Central memory CD4-positive, alpha-beta T cell (primary cell): ENCODE data around the gene PANK1.
"Not testable (repeated sequence)": the region's sequence is repeated elsewhere in the genome, so short reads cannot be mapped to it uniquely, and the experiment has no call there.

ENCODE experiments used
- DNase-seq: peaks from one replicate; pipeline ENCODE4 v3.0.0; 2022

Gene PANK1

DNA sequence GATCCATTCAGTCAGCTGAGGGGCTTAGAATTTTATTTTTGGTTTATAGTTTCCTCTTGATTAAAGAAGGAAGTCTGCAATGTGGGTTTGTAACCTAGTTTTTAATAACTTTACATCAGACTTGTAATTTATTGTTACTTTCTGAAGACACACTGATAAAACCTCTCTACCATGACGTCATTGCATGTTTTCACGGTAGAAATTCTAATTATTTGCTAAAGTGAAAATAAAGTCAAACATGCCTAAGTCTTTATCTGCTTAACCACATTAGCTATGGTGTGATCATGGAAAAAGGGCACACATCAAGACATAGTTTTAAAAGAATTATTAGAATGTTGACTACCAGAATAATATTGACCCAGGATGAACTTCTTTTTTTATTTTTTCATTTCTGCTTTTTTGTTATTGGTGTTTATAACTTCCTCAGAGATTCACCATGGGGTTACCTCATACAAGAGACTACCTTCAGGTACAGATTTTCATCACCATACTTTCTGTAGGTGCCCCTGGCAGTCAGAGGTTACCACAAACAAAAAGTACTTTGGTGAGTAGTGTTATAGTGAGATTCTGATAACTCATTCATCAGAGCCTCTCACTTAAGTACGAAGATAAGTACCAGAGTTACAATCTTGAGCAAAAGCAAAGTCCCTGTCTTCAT is 7.0 kb upstream of the PANK1 start:
- DNase-seq = no peak

DNA sequence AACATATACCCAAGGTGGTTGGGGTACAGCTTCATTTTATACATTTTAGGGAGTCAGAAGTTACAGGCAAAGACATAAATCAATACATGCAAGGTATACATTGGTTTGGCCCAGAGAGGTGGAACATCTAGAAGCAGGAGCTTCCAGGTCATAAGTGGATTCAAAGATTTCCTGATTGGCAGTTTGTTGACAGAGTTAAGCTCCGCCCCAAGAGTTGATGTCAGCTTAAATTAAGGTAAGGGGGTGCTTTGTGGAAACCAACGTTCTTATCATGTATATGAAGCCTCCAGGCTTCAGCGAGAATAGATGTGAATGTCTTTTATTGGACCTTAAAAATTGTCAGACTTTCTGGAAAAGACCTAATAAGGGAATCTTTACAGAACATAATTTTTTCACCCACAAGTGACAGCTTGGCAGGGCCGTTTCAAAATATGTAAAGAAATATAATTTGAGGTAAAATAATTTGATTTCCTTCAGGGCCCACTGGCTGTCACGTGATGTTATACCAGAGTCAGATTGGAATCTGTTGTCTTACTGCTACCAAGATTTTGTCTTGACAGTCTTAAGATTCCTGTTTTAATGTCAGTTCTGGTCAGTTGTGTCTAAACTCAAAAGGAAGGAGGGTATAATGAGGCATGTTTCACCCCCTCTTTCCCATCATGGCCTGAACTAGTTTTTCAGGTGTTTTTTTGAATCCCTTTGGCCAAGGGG is 6.3 kb upstream of the PANK1 start:
- no peak for DNase-seq

DNA sequence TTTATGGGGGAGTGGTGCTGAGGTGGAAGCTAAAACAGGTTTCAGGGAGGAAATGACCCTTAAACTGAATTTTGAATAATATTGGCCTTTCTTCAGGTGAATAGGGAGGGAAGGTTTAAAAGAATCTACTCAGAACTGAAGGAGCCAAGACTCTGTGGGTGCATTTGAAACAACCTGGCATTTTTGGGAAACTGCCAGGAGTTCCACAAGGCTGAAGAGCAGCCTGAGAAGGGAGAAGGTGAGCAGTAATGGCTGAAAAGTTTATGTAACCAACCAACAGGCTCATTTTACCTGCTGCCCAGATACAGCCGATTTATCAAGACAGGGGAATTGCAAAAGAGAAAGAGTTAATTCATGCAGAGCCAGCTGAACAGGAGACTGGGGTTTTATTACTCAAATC is 4.0 kb upstream of the PANK1 start:
- no peak for DNase-seq

DNA sequence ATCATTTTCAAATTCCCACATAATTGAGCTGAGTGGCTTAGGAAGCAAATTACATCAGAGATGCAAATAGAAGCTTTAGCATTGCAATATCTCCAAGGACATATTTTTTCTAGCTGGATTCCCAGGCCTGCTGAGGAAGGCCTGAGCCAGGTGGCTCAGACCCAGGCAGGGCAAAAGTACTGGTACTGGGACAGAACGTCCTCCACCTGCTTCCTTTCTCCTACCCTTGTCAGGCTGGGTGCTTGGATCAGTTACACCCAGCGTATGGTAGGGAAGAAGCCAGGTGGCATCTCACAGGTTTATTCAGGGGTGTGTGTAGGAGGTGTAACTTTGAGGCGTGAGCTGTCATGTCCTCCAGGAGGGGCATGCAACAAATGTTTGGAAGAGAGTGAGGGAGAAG is 3.0 kb upstream of the PANK1 start:
- no peak for DNase-seq

DNA sequence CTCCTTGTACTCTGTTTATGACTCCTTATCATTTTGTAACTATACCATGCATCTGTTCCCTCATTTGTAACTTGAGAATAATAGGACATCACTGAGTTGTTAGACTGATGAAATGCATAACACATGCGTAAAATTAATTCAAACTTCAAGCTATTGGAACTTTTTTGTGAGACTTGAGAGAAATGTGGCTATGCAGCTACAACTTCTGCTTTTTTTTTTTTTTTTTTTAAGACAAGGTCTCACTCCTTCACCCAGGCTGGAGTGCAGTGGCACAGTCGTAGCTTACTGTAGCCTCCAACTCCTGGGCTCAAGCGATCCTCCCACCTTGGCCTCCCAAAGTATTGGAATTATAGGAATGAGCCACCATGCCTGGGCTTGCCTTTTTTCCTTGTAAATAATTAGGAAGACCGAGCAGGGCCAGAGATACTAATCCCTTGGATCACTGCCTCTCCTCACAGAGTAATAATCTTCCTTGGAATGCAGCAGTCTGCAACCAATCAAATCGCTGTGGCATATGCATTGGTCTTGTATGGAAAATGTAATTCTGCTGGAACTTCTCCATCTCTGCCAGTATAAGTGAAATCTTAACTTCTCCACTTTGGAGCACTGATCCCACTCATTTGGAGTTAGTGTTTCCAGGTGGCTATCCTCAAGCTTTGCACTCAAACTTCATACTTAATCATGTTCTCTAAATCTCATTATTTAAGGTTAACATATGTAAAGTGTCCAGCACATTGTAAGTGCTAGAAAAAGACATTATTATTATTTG is 2.0 kb upstream of the PANK1 start:
- no peak for DNase-seq

DNA sequence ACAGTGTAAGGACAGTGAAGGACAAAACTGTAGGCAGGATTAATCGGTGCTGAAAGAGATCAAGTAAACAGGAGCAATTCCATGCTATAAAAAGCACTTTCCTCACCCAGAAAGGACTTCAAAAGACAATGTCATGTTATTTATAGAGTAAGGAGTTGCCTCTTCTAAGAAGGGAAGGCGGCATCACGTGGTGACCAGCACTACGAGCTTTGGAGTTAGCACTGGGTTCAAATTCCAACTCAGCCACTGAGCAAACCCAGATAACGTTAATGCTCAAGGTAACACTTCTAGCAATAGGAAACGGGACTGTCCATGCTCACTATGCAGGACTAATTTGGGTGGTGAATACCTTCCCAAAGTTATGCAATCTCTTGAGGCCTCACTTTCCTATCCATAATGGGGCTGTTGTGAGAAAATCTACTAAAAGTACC is 715 bp upstream of the PANK1 start:
- DNase-seq = no peak

DNA sequence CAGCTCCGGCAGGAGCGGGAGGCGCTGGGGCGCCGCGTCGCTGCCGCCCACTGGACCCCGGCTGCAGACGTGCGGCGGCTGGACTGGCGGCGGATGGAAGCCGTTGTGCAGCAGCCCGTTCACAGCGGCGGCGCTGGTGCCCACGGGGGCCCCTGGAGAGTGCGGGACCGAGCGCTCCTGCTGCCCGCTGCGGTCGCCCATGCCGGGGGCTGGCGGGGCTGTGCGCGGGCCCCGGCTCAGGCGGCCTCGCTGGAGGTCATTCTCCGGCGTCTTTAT is 413 bp downstream of the PANK1 start:
- DNase-seq = no peak

DNA sequence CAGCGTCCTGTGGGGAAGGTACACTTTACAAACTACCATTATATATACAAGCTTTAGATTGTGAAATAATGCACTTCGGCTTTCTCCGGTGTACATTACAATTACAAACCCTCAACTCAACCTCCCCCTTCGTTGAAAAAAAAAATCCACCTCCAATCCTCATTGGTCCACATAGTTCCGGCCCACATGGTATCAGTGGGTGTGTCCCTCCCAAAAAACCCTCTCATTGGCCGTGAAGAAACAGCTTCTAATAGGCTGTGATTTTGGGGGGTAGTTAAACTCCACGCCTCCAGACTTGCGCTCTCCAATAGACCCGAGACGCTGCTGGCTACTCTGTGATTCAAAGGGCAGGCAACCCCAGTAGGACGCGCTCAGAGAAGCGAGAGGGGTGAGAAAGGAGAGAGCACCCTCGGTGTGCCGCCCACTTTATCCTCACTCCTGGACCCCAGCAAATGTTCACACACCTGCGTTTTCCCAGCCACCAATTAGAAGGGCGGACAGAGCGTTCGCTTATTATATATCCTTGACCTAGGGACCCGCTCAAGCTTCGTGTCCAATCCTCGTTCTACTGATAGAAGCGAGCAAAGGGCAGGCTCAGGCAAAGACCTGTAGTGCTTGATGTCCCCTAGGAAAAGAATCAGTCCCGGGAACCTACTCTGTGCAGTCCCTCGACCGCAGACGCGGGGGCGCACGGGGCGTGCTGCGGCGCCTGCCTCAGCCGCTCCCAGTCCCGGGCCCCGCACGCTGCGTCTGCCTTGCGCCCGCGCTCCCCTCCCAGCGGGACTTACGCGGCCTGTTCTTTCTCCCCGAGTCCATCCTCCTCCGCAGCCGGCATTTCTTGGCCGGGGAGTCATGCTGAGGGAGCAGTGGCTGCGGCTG is 991 bp downstream of the PANK1 start:
- peak; percentile 76 for DNase-seq

DNA sequence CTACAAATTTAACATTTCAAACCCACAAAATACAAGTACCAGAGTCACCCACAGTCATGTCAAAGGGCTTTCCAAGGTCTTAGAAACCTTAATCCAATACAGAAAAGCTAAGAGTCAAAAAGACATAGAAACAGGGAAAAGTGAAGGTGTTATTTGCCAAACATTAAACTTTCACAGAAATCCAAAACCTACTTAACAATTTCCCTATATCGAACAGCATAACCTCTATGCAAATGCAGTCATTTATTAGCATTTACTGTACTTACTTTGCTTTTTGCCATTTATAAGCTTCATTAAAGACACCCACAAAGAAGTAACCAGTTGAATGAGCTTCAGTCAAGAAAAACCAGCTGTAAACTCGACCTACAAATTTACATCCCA is 1.6 kb downstream of the PANK1 start:
- no peak for DNase-seq

DNA sequence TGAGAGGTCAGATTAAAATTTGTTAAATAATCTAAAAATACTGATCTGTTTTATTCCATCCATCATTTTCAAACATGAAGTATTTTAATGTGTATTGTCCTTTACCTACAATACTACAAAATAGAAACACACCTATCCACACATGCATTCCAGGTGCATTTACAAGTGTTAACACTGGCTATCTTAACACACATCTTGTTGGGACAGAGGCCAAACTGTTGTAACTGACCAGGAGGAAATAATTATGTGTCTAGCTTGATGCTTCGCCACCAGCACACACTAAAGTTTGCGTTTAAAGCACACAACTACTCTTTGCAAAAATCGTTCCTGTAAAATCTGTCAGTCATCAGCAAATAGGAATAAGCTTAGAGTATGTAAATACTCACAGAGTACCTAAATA is 2.8 kb downstream of the PANK1 start:
- DNase-seq = no peak

DNA sequence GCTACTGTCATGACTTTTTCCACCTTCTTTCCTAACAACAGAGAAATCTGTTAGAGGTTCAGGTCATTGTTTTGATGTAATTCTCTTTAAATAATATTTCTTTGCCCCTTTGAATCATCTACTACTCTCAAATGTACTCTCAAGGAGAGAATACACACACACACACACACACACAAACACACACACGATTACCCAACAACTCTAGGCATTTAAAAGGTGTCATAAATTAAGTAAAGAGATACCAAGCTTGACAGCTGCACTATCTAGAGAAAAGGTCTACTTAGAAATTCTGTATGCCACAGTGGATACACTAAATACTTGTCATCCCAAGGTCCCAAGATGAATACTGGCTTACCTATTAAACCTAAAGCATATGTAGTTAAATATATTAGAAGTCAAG is 4.8 kb downstream of the PANK1 start:
- no peak for DNase-seq

DNA sequence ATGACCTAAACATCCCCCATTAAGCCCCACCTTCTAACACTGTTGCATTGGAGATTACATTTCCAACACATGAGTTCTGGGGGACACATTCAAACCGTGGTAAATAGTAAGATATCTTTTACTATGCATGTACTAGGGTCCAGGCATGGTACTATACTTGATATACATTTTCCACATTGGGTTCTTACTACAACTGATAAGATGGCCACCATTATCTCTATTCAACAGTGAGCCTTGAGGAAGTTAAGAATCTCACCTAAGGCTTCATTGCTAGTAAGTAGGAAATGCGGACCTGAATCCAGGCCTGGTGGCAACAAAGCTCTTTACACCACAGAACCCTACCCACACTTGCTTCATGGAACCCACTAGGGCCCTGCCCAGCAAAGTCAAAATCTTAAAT is 5.7 kb downstream of the PANK1 start:
- no peak for DNase-seq

DNA sequence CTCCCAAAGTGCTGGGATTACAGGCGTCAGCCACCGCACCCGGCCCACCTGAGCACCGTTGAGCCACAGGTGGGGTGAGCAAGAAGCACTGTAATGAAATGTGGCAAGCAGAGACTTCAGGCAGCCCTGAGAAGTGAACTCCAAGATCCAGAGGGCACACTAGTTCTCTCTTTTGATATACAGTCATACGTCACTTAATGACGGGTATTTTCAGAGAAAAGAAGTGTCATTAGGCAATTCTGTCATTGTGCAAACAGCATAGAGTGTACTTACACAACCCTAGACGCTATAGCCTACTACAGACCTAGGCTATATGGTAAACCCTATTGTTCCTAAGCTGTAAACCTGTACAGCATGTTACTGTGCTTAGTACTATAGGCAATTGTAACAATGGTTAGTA is 7.9 kb downstream of the PANK1 start:
- no peak for DNase-seq

DNA sequence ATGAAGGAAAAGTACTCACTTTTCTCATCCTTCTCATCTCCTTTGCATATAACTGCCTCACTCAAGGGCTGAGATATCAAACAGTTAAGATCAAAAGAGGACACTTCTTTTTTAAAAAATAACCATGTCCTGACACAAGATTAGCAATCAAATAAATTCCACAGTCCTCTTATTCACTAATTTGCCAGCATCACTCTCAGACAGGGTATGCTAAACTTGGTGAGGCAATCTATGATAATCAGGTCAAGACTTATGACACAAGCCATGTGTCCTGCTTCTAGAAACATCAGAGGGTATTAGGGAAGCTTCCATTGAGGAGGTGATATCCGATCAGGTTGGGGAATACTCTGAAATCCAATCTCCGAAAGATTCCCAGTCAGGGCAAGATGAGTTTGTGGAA is 10.4 kb downstream of the PANK1 start:
- no peak for DNase-seq

DNA sequence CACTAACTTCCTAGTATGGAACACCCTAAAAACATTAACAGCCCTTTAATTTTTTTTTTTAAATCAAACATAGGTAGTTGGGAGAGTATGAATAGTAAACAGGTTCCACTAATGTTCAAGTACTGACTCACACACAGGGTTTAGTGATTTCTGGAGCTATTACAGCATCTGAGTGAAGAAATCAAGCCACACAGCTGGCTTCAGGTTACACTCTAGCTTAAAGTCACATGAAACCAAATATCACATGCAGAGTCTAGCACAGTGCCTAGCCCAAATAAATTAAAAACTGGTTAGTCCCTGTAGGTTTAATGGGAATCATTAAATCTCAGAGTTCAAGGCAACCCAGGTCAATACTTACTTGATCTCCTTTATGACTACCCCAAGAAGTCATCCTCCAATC is 11.6 kb downstream of the PANK1 start:
- DNase-seq = no peak

DNA sequence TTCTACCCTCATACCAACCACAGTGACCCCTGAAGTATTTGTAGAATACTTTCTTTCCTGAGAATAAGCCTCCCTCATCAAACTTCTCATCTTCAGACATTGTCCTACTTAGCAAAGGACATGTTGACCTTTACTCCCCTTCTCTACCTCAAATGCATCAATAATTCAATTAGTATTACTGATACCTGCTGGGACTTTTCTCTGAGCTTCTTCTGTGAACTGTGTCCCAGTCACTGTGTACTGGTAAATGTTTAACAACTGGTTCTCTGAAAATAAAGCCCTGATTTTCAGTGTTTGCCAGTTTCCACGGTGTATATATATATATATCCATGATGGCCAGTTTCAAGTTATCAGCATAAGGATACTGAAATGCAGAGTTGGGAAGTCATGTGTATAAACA is 12.2 kb downstream of the PANK1 start:
- DNase-seq = no peak

DNA sequence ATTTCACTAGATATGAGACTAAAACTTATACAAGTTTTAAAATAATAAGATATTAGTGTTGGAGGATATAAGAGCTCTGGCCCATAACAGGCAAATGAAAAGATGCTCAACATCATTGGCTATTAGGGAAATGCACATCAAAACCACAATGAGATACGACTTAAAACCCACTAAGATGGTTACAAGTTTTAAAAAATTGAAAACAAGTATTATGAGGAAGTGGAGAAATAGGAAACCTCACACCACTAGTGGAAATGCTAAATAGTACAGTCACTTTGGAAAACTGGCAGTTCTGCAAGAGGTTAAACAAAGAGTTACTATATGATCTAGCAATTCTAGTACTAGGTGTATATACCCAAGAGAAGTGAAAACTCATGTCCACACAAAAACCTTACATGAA is 17.2 kb downstream of the PANK1 start:
- no peak for DNase-seq

DNA sequence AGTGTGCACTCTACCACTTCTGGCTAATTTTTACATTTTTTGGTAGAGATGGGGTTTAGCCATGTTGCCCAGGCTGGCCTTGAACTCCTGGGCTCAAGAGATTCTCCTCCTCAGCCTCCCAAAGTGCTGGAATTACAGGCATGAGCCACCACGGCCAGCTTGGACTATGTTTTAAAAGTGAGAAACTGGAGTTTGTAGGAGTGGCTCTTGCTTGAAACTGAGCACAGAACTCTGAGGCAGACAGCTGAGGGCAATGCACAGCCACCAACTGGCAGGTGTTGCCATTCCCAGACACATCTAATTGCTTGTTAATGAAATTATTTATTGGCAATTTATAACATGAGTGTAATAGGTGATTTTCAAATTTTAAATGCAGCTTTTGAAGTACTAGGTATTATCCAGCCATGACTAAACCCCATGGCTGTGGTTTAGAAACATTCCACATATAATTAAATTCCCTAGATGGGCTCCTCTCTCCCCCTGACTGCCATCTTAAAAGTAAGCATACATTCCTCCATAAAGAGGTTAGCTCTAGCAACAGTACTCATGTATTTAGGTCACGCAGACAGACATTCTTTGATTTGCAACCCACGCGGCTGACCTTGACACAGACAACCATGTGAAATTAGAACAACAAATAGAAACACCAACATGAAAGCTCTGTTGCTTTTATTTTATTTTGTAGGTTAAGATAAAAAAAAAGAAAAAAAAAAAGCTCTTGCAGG is 19.8 kb downstream of the PANK1 start:
- no peak for DNase-seq

DNA sequence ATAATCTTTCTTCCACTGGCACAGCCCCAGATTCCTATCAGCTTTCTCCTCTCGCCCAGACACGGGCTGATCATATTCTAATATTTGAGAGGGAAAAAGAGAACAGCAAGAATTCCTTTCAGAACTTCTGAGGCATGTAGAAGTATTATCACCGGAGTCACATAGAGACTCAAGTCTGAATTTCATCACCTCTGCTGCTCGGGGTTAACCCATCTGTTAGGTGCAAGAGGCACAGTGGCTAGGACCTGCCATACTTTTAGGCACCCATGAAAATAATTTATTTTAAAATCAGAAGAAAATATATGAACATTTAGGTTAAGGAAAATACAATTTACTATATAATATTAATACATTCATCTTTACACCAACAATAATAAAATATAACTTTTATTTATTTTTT is 21.0 kb downstream of the PANK1 start:
- no peak for DNase-seq

DNA sequence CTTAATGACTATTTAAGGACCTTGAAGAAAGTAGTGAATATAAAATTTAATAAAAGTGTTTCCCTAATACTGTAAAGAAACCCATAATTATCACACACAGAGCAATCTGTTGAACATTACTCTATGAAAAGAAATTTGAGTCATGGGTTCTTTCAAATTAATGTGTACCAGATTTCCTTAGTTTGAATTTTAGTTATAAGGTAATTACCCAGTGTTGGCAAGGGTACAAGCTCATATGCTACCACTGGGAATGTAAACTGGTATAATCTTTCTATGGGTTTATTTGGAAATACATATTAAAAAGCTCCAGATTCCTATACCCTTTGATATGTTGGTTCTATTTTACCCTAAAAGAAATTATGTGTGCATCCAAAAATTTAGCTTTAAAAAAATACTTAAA is 22.9 kb downstream of the PANK1 start:
- DNase-seq = no peak

DNA sequence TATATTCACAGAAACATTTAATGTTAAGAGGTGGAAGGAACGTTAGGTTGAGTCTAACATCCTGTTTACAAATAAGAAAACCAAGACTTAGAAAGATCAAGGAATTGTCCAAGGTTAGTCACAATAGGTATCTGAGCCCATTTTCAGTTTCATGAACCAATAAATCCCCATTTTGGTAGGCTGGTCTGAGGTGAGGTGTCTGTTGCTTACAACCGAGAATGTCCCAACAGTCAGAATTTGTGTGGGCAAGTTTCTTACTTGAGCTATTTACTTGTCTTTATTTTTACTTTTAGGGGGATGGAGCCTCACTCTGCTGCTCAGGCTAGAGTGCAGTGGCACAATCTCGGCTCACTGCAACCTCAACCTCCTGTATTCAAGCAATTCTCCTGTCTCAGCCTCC is 23.6 kb downstream of the PANK1 start:
- no peak for DNase-seq

DNA sequence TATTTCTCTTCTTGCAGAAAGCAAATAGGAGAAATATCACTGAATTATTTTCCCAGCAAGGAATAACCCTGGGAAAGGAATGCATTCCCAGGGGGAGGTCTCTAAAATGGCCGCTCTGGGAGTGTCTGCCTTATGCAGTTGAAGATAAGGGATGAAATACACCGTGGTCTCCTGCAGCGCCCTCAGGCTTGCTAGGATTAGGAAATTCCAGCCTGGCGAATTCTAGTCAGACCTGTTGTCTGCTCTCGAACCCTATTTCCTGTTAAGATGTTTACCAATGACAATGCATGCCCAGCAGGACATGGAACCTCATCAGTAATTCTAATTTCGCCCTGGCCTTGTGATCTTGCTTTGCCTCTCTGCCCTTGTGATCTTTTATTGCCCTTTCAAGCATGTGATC is 24.7 kb downstream of the PANK1 start:
- not testable (repeated sequence) for DNase-seq

DNA sequence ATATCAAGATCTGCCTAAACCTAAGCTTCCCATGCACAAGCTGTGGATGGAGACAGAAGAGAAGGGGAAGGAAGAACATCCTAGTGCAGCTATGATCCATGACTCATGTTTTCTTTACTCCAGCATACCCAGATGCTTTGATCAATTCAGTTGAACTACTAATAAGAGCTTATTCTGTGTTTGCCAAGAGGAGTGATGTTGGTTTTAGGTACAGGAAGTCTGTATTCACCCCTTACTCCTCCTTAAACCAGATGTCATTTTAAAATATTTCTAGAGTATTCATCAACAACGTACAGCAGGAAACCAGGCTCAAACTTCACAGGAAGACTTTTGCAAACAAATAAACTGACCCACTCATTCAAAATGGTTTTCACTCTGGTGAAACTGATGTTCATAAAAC is 29.2 kb downstream of the PANK1 start:
- peak; percentile 2 for DNase-seq
